GM12874 (cell line): ENCODE data around the gene PGGHG.

ENCODE experiments used
- TF ChIP-seq, protein P1 (sequence below): IDR thresholded peaks from 2 replicates; pipeline ENCODE4 v1.5.1; 2011; ENCODE audit warnings: low read depth, mild to moderate bottlenecking, control low read depth, low read length, moderate library complexity; ENCODE audit not compliant: insufficient read depth

The PGGHG gene

DNA sequence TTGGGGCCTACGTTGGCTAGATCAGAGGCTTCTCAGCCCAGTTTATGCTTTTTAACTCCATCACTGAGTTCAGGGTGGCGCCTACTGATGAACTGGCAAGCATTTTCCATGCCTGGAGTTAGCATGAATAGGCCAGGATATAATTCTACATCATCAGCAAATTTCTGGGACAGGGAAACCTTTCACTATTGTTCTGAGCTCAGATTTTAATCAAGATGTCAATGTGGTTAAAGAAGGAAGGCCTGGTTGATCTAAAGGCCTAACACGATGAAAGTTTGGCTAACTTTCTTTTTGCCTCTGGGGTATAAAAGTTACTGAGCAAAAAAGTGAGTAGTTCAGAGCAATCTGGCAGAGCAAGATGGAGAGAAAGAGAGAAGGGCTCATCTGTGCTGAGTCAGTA is 53.4 kb downstream of the PGGHG start:
- TF ChIP-seq, protein P1, sequence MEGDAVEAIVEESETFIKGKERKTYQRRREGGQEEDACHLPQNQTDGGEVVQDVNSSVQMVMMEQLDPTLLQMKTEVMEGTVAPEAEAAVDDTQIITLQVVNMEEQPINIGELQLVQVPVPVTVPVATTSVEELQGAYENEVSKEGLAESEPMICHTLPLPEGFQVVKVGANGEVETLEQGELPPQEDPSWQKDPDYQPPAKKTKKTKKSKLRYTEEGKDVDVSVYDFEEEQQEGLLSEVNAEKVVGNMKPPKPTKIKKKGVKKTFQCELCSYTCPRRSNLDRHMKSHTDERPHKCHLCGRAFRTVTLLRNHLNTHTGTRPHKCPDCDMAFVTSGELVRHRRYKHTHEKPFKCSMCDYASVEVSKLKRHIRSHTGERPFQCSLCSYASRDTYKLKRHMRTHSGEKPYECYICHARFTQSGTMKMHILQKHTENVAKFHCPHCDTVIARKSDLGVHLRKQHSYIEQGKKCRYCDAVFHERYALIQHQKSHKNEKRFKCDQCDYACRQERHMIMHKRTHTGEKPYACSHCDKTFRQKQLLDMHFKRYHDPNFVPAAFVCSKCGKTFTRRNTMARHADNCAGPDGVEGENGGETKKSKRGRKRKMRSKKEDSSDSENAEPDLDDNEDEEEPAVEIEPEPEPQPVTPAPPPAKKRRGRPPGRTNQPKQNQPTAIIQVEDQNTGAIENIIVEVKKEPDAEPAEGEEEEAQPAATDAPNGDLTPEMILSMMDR: no peak

- TF ChIP-seq, protein P1: no peak
Measured at GRCh38 chr11:344836-345578, 56.1 kb downstream of the PGGHG start.
